ENCODE measurements around the gene METTL24.

METTL24 gene

DNA sequence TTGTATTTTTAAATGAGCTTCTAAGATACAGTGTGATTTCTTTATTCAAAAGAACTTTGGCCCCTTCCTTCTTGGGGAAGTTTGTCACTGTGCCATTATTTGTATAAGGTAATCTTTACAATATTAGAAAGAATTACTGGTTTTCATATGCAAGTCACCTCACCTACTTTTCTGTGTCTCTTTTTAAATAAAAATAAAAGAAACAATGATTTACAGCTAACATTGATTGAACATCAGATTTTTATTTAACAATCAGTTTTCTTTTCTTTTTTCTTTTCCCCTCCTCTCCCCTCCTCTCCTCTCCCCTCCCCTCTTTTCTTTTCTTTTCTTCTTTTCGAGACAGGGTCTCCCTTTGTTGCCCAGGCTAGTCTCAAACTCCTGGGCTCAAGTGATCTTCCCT, 131.9 kb downstream of the METTL24 start:
- Mint-ChIP-seq H3K36me3 (peaks cover 11% of the 10 kb centered on the region), H3K27me3 (no peaks in the 10 kb centered on the region), H3K27ac (peak overlapping the region; percentile 56), H3K4me3 (no peak overlapping the region), H3K9me3 (no peaks in the 10 kb centered on the region), H3K4me1 (no peaks in the 10 kb centered on the region)
- ATAC-seq (ENCODE audit: low read depth) (no peak), DNase-seq (ENCODE audit: low spot score in 2 of 2) (no peak)

- Mint-ChIP-seq H3K36me3 (peaks cover 24% of the 10 kb centered on the region), H3K9me3 (no peaks in the 10 kb centered on the region)
Observed at GRCh38 chr6:110221738-110222137, 136.4 kb downstream of the METTL24 start.

DNA sequence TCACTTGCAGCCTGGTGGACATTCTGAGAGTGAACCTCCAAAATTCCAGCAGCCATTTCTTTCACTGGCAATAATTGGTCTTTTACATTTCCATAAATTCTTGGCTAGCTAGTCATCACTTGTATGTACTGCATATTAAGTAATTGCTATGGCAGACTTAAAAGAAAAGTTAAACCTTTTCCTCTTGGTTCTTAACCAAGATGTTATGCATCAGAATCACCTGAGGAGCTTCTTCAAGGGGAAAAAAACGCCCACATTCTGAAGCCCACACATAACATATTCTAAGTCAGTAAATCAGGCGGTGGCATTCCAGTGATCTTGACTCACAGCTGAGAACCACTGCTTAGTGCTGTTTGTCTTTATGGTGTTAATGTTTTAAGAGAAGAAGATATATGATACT, 140.9 kb downstream of the METTL24 start:
- H3K9me3 Mint-ChIP-seq, result no peaks in the 10 kb centered on the region
- H3K27ac Mint-ChIP-seq, result no peak overlapping the region
- ATAC-seq (ENCODE audit: low read depth) (no peak), DNase-seq (ENCODE audit: low spot score in 2 of 2) (no peak)
- peaks cover 2% of the 10 kb centered on the region for H3K4me1 Mint-ChIP-seq
- H3K27me3 Mint-ChIP-seq, result no peaks in the 10 kb centered on the region
- no peak overlapping the region for H3K4me3 Mint-ChIP-seq
- peaks cover 36% of the 10 kb centered on the region for H3K36me3 Mint-ChIP-seq

More at GRCh38 chr6:110221738-110222137, 136.4 kb downstream of the METTL24 start:
- Mint-ChIP-seq H3K4me3 (no peak overlapping the region), H3K27me3 (no peaks in the 10 kb centered on the region), H3K4me1 (no peaks in the 10 kb centered on the region), H3K27ac (no peak overlapping the region)
- ATAC-seq (ENCODE audit: low read depth) (no peak), DNase-seq (ENCODE audit: low spot score in 2 of 2) (no peak)

- ATAC-seq (ENCODE audit: low read depth) (no peak), DNase-seq (ENCODE audit: low spot score in 2 of 2) (no peak)
- H3K27me3 Mint-ChIP-seq, result no peaks in the 10 kb centered on the region
- H3K9me3 Mint-ChIP-seq, result no peaks in the 10 kb centered on the region
- H3K36me3 Mint-ChIP-seq, result peaks cover 39% of the 10 kb centered on the region
- H3K4me1 Mint-ChIP-seq, result peaks cover 2% of the 10 kb centered on the region
- no peak overlapping the region for H3K4me3 Mint-ChIP-seq
- H3K27ac Mint-ChIP-seq, result peak overlapping the region; percentile 2
Observed at GRCh38 chr6:110216140-110216539, 142.0 kb downstream of the METTL24 start.

DNA sequence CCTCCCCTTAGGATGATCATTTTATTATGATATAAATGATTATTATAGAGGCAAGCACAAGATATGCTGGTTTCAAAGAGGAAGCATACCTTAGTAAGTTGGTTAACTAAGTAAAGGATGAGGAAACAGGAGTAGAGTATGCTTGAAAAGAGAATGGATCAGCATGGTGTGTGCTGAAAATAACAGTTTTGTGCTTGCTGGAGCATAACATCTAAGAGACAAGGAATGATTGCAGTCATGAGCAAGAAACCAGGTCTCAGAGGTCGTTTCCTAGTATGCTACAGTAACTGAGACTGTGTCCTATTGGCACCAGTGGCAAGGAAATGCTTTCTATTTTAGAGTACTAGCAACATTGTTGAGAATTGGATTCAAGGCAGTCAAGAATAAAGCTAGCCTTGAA, 143.8 kb downstream of the METTL24 start:
- H3K36me3 Mint-ChIP-seq, result peaks cover 37% of the 10 kb centered on the region
- DNase-seq (ENCODE audit: low spot score in 2 of 2) (no peak), ATAC-seq (ENCODE audit: low read depth) (no peak)
- peak overlapping the region; percentile 35 for H3K27ac Mint-ChIP-seq
- H3K27me3 Mint-ChIP-seq, result no peaks in the 10 kb centered on the region
- H3K4me3 Mint-ChIP-seq, result no peak overlapping the region
- H3K4me1 Mint-ChIP-seq, result peaks cover 2% of the 10 kb centered on the region
- no peaks in the 10 kb centered on the region for H3K9me3 Mint-ChIP-seq

DNA sequence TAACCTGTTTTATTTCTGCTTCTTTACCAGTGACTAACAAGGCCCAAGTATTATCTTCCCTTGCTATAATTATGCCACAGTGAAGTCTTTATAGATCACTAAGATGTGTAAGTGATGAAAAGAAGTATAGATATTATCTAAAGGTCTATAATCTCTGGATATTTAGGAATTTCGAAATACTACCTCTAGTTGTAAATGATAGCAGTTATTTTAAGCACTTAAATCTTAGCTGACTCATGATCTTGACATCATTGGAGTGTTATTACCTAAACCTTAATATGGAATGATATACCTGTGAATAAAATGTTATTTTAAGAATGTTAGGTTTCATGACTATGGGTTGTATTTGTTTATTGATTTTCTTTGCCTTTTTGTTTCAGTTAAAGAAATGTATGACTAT, 146.4 kb downstream of the METTL24 start:
- ATAC-seq (ENCODE audit: low read depth) (no peak), DNase-seq (ENCODE audit: low spot score in 2 of 2) (no peak)
- no peaks in the 10 kb centered on the region for H3K27me3 Mint-ChIP-seq
- H3K9me3 Mint-ChIP-seq, result no peaks in the 10 kb centered on the region
- H3K4me1 Mint-ChIP-seq, result peaks cover 2% of the 10 kb centered on the region
- H3K36me3 Mint-ChIP-seq, result peaks cover 33% of the 10 kb centered on the region
- no peak overlapping the region for H3K27ac Mint-ChIP-seq
- H3K4me3 Mint-ChIP-seq, result no peak overlapping the region

GRCh38 chr6:110207652-110208051, 150.5 kb downstream of the METTL24 start:
- ATAC-seq (ENCODE audit: low read depth) (no peak), DNase-seq (ENCODE audit: low spot score in 2 of 2) (no peak)
- Mint-ChIP-seq H3K27ac (no peak overlapping the region), H3K27me3 (no peaks in the 10 kb centered on the region), H3K4me3 (no peak overlapping the region), H3K36me3 (peaks cover 17% of the 10 kb centered on the region), H3K4me1 (peaks cover 10% of the 10 kb centered on the region), H3K9me3 (no peaks in the 10 kb centered on the region)

DNA sequence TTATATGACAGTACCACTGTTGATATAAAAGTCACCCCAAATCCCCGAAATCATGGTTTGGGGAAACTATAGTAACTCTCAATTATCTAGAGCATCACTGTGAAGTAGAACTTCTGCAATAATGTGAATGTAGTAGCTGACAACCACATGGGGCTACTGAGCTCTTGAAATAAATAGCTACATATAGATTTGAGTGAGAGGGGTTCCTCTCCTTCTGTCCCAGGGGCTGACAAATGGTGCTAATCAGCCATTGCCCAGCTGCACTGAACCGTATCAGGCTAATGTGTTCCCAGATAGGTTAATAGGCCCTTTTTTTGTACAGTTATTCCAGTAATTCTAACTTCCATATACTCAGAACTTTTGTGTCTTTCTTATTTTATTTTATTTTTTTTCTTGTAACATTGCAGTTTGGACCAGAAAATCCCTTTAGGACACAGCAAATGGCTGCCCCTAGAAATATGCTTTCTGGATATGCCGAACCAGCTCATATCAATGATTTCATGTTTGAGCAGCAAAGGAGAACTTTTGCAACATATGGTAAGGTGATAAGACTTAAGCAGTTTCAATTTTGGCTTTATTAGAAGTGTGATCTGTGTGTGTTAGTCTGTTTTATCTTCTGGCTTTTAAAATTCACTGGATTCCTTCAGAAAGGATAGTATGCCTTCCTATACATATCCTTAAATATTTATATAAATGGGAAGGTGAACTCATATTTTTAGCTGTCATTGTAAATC, 156.8 kb downstream of the METTL24 start:
- peaks cover 15% of the 10 kb centered on the region for H3K4me1 Mint-ChIP-seq
- ATAC-seq (ENCODE audit: low read depth) (no peak), DNase-seq (ENCODE audit: low spot score in 2 of 2) (no peak)
- peak overlapping the region; percentile 83 for H3K27ac Mint-ChIP-seq
- no peaks in the 10 kb centered on the region for H3K27me3 Mint-ChIP-seq
- H3K36me3 Mint-ChIP-seq, result peaks cover 11% of the 10 kb centered on the region
- no peak overlapping the region for H3K4me3 Mint-ChIP-seq
- no peaks in the 10 kb centered on the region for H3K9me3 Mint-ChIP-seq

DNA sequence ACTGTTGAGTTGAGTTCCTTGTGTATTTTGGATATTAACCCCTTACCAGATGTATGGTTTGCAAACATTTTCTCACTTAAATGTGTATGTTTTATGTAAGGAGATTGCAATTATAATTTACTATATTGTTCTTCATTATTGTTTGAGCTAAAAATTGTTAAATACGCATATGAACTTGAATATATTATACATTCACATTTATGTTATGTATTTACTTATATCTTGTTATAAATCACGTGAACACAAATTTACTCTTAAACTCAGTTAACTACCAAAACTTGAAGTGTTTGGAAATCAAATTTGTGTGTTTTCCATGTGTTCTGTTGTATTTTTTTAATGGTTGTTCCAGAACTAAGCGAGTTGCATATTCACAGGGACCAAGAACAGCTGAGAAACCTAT, 159.6 kb downstream of the METTL24 start:
- DNase-seq (ENCODE audit: low spot score in 2 of 2) (no peak), ATAC-seq (ENCODE audit: low read depth) (no peak)
- Mint-ChIP-seq H3K27me3 (no peaks in the 10 kb centered on the region), H3K9me3 (no peaks in the 10 kb centered on the region), H3K4me3 (no peak overlapping the region), H3K4me1 (peaks cover 13% of the 10 kb centered on the region), H3K36me3 (peaks cover 14% of the 10 kb centered on the region), H3K27ac (no peak overlapping the region)

DNA sequence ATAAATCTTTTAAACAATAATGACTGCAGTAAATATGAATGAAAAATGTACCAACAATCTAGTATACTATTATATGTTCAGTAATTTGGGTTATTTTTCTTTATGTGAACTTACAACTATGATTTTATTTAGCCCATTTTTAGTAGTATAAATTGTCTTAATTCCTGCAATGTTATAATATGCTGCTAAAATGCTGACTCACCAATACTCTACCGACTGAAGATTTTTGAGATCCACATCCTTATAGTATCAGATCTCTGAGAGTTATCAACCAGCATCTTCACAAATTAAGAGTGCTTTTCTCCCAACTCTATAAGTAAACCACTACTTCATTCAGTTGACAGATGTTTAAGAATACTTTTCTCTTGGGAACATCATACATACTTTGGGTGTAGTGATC, 161.3 kb downstream of the METTL24 start:
- Mint-ChIP-seq H3K27me3 (no peaks in the 10 kb centered on the region), H3K9me3 (no peaks in the 10 kb centered on the region), H3K4me1 (peaks cover 8% of the 10 kb centered on the region), H3K4me3 (no peak overlapping the region), H3K36me3 (peaks cover 12% of the 10 kb centered on the region), H3K27ac (no peak overlapping the region)
- no peak for ATAC-seq (ENCODE audit: low read depth)
- DNase-seq (ENCODE audit: low spot score in 2 of 2), result no peak

GRCh38 chr6:110195639-110196038, 162.5 kb downstream of the METTL24 start:
- Mint-ChIP-seq H3K9me3 (no peaks in the 10 kb centered on the region), H3K27me3 (no peaks in the 10 kb centered on the region), H3K4me3 (no peak overlapping the region), H3K36me3 (peaks cover 12% of the 10 kb centered on the region), H3K27ac (no peak overlapping the region), H3K4me1 (peaks cover 5% of the 10 kb centered on the region)
- ATAC-seq (ENCODE audit: low read depth), result no peak
- no peak for DNase-seq (ENCODE audit: low spot score in 2 of 2)

Measured in memory B cell (primary cell).